RCC 7860 (cell line): ENCODE data around the gene SETBP1.

Experiments
- DNase-seq: peaks from one replicate; pipeline ENCODE4 v3.0.0-alpha.2; 2015; ENCODE audit warnings: low spot score
- FAIRE-seq: peaks from 2 replicates; lab custom pipeline; 2012; peaks lifted over from hg19 to GRCh38; lab: Jason Lieb, UNC

SETBP1 gene

DNA sequence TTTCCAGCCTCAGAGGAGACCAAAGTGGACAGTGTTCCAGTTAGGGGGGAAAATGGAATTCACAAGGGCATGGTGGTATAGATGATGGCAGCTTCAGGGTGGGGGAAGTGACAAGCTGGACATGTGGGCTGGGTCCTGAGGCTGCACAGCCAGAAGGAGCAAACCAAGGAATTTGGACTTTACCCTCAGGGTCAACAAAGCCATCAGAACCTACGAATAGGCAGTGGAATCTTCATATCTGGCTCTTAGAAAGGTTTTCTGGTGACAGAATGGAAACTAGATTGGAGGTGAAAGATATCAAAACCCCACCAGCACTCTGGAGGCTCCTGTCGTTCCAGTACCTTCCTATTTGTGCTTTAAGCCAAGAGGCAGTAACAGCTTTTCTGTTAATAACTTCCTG is 127.1 kb downstream of the SETBP1 start:
- no peak for FAIRE-seq
- DNase-seq = no peak

- FAIRE-seq (no peak), DNase-seq (no peak)
These were observed 131.0 kb downstream of the SETBP1 start for GRCh38 chr18:44811572-44812125.

GRCh38 chr18:44812426-44812825 is 131.7 kb downstream of the SETBP1 start:
- no peak for FAIRE-seq

GRCh38 chr18:44813586-44813985 is 132.9 kb downstream of the SETBP1 start:
- DNase-seq = no peak
- no peak for FAIRE-seq

More at GRCh38 chr18:44812426-44812825, 131.7 kb downstream of the SETBP1 start:
- DNase-seq = no peak

DNA sequence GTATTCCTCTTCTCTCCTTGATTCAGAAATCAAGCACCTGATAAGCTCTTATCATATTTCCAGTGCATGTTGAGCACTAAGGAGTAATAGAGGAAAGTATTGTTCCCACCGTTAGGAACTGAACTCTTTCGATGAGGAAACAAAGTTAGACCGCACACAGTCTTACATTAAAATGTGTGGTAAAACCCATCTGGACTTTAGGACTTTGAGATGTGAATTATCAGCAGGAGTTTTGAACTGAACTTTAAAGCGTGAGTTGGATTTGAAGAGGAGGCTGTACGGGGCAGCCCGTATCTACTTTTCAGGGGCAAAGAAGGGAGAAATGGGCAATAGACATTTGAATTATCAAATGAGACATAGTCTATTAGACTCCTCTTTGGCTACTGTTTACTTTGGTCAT is 134.4 kb downstream of the SETBP1 start:
- DNase-seq (no peak), FAIRE-seq (no peak)

DNA sequence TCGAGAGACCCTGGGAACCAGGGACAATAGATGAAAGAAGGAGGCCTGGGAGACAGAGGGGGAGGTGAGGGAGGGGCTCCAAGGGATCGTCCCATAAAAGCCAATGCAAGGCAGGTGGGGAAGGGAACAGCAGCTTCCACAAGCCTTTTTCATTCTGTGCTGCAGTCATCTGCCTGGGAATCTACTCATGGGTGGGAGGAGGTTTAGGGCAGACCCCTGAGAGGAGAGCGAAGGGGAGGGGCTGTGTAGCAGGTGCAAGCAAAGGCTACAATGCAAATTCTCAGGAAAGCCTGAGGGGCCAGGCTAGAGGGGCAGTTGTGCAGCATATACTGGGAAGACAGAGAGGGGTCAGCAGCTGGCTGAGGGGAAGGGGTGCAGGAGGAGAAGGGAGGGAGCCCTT is 135.4 kb downstream of the SETBP1 start:
- FAIRE-seq (no peak), DNase-seq (no peak)

DNA sequence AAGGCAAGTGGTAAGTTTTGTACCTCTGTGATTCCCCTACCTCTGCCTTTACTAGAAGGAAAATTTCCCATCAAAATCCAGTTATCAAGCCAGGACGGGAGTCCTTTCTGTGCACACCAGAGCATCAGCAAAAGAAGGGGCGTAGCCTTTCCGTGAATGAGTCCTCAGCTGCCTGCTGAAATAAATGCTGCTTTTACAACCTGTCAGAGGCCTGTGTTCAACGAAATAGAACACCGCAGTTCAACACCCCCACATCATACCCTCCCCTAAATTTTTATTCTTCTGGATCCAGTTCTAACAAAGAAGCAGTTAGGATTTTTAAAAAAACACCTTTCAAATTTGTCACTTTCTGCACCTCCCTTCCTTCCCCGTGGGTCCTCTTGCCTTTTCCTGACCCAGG is 135.8 kb downstream of the SETBP1 start:
- no peak for DNase-seq

GRCh38 chr18:44817831-44818473 is 137.3 kb downstream of the SETBP1 start:
- FAIRE-seq (no peak), DNase-seq (no peak)

More for the DNA sequence above, 135.8 kb downstream of the SETBP1 start:
- FAIRE-seq = no peak

DNA sequence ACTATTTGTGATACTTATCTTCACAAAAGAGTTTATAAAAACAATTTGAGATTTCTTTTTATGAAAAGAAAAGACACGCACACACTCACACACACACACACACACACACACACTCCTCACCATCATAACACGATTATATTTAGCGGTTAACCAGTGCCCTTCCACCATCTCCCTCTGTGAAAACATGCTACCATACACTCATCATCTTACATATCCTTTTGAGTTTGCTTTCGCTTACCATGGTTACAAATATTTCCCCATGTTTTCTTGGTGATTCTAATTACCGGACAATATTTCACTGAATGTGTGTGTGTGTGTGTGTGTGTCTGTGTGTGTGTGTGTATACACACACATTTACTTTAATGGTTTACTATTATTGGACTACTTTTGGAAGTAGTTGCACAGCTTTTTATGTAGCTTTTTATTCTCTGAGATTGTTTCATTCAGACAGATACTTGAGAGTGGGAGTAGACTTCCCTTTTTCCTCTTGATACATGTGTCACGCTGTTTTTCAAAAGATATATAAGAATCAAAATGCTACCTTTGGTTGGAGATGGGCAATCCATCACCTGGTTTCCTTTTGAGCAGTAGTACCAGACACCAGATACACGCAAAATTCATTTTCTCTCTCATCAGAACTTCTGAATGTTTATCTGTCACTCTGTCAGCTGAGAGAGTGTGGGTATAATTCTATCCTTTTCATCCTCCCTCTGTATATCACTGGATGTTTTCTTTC is 138.1 kb downstream of the SETBP1 start:
- DNase-seq (no peak), FAIRE-seq (no peak)

- no peak for FAIRE-seq
- no peak for DNase-seq
These were observed 139.3 kb downstream of the SETBP1 start for GRCh38 chr18:44819944-44820510.

DNA sequence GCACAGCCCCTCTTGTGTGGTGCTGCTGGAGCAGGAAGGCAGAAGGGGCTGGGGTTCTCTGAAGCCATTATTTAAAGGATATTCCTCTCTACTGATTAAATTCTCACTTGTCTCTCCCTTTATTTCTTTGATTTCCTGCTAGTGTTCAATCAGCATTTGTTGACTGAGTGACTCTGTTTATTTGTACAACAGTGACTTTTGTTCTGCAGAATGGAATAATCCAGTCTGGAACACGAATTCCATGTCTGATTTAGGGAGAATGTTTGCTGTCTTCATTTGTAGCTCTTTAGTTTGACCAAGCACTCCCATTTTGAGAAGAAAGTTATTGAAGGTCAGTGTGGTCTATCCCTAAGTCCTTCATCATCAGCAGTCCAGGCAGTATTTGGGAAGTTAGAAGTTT is 141.2 kb downstream of the SETBP1 start:
- DNase-seq (no peak), FAIRE-seq (no peak)

- no peak for DNase-seq
- no peak for FAIRE-seq
These were observed 142.6 kb downstream of the SETBP1 start for GRCh38 chr18:44823286-44823685.

- FAIRE-seq (no peak), DNase-seq (no peak)
These were observed 143.1 kb downstream of the SETBP1 start for GRCh38 chr18:44823782-44824181.

DNA sequence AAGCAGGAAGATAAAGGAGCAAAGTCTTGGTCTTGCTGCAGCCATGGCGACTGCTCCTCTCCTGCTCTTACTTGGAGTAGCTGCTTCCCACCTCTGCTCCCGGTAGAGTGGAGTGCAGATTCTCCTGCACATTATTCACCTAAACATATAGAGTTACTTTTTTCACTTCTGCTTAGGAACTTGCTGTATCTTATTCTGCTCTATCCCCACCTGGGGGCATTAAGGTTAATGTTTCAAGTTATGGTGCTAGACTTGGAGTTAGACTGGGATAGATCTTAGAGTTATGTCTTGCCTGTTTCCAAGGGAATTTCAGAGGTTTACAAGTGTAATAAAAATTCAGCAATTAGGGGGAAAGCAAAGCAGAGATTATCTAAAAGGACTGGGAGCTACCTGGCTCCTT is 144.2 kb downstream of the SETBP1 start:
- DNase-seq (no peak), FAIRE-seq (no peak)

DNA sequence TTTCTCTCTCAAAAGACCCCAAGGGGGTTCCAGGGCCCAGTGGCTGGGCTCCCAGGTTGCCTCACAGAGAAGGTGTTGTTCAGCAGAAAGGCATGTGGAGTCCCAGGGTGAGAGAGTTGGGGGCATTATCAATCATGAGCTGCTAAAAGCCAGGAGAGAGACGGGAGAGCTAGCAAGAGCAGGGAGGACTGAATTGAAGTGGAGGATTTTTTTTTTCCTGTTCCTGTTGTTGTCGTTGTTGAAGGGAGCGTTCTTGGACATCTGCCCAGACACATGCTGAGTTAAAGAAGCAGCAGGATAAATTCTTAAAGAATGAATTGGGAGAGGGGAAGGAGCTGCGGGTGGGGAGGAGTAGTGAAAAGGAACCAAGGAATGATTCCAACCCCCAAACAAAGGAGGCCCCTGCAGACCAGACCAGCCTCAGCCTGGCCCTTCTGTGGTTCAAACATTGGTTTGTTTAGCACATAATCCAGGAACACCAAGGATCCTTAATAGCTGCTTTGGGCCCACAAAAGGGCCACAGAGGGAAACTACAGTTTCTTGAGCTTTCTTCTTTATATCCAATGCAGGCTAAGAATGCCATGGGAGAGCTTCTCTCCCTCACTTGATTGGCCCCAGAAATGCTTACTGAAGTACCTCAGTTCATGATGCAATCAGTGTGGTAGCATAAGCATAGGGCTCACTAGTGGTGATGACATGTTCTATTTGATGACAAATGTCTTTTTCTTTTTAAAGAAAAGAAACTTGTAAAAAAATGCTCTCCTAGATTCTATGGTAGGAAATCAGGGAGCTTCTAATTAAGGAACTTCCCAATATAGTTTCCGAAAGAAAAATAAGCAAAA is 146.0 kb downstream of the SETBP1 start:
- DNase-seq = peak; percentile 19

DNA sequence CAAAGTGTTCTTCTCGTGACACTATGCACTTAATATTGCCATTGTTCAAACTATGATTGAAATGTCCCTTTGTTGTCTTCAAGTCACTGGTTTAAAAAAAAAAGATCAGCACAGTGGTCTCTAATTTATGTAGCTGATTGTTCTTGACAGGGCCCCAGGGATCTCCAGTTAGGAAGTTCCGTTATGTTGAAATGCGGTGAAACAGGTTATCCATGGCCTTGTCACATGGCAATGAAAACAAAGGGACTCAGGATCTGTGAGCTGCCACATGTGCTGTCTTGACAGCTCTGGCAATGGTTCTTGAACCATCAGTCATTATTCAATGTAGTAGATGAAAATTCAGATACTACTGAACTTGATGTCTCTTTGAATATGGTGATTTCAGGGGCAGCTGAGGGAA is 147.4 kb downstream of the SETBP1 start:
- FAIRE-seq (no peak), DNase-seq (no peak)

More for the DNA sequence above, 146.0 kb downstream of the SETBP1 start:
- no peak for FAIRE-seq

GRCh38 chr18:44830581-44830980 is 149.9 kb downstream of the SETBP1 start:
- FAIRE-seq (no peak), DNase-seq (no peak)

DNA sequence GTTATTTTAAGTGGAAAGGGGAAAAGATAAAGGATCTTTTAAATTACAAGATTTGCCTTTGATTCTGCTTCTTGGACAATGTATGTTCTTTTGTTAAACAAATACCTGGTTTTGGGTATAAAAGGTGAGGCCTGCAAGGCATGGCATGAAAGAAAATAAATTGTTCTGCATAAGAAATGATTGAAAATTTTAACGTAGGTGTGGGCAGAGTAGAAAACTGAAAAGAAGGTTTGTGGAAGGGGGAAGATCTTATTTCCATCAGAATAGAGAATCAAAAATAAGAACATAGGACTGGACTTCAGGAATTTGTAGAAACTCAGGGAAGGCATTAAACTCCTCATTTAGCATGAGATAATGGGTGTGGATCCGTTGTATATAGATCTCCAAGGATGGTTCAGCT is 153.1 kb downstream of the SETBP1 start:
- FAIRE-seq (no peak), DNase-seq (no peak)

DNA sequence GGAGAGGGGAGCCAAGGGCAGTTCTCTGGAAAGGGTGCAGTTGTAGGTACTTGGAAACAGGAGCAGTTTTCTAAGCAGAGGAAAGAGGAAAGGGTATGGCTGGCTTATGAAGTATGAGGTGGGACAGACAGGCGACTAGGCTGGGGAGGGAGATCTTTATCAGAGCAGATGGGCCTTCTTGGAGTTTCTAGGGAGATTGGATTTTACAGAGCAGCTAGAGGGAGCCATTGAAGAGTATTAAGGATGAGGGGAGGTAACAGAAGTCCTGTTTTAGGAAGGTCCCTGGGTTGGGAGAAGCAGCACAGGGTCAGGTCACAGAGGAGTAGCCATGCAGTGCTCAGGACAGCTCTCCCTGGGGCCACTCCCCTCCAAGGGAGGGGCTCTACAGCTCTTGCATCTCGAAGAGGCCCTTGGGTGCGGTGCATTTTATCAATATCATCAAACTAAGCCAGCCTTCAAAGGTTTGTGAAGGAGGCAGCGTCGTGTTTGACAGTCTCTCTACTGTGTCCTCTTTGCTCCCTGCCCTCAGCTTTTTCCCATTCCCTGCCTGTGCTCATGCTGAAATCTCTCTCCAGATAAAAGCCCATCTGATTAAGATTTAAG is 154.3 kb downstream of the SETBP1 start:
- FAIRE-seq (no peak), DNase-seq (no peak)

DNA sequence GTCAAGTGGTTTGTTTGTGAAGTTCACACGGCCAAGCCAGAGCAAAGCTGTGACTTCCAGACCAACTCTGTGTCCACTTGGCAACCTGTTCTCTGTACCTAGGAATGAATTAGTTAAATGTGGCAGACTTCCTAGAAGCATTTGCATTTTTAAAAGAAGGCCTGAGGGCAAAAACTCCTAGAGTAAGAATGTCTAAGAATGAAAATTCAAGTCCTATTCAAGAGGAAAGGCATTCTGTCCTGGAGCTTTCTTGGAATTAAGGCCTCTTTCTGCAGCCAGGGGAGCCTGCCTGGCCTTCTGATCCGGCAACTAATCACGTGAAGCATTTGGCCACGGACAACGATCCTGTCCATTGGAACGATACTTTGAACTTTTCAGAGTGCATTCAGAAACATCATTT is 155.0 kb downstream of the SETBP1 start:
- no peak for FAIRE-seq

DNA sequence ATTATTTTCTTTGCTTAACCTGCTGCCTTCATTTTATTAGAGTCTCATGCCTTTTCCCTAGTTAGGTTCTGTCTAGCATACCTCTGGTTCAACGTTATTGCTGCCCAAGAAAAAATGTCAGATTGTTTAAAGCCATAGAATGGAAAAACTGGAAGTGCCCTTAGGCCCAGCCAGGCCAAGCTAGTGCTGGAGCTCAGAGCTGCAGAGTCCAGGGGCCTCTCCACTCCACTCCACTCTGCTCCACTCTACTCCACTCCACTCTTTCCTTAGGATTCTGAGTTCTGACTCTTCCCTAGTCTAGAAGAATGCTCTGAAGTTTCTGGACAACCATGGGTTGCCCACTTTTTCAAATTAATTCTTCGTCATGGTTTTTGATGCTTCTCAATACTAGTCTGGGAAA is 155.6 kb downstream of the SETBP1 start:
- FAIRE-seq (no peak), DNase-seq (no peak)

More for the DNA sequence above, 155.0 kb downstream of the SETBP1 start:
- no peak for DNase-seq
